HG02798 (cell line): ENCODE data around the gene OR2D2.
"Not testable (repeated sequence)": the region's sequence is repeated elsewhere in the genome, so short reads cannot be mapped to it uniquely, and the experiment has no call there.

Experiments used
- ATAC-seq: cut with Tn5 transposase; IDR thresholded peaks from one replicate; pipeline ENCODE4 v1.9.1; 2021; ENCODE audit warnings: mild to moderate bottlenecking; ENCODE audit not compliant: unreplicated experiment, poor library complexity

The OR2D2 gene

GRCh38 chr11:6888830-6889229 is 3.5 kb downstream of the OR2D2 start:
- no peak for ATAC-seq

GRCh38 chr11:6887711-6888110 is 4.6 kb downstream of the OR2D2 start:
- ATAC-seq: not testable (repeated sequence)

GRCh38 chr11:6882751-6883150 is 9.5 kb downstream of the OR2D2 start:
- no peak for ATAC-seq

GRCh38 chr11:6876914-6877313 is 15.4 kb downstream of the OR2D2 start:
- no peak for ATAC-seq

- no peak for ATAC-seq
These were observed 16.0 kb downstream of the OR2D2 start, which contains the start of gene OR10A4 for GRCh38 chr11:6876325-6876724. Gene OR10A4, plus strand, starts transcription at chr11:6876625. Its CDS starts 23 bp downstream, at chr11:6876648.

GRCh38 chr11:6875761-6876160 is 16.5 kb downstream of the OR2D2 start:
- no peak for ATAC-seq

GRCh38 chr11:6871278-6871677 is 21.0 kb downstream of the OR2D2 start:
- ATAC-seq: no peak

GRCh38 chr11:6864438-6864837 is 27.9 kb downstream of the OR2D2 start:
- ATAC-seq: no peak

- ATAC-seq: no peak
These were observed 29.3 kb downstream of the OR2D2 start, which contains the start of gene OR10A2 for GRCh38 chr11:6862961-6863360. Gene OR10A2, plus strand, starts transcription at chr11:6863057. Its CDS starts 6,698 bp downstream, at chr11:6869755.

GRCh38 chr11:6856871-6857270 is 35.4 kb downstream of the OR2D2 start:
- peak; percentile 62 for ATAC-seq

GRCh38 chr11:6855971-6856541 is 36.2 kb downstream of the OR2D2 start:
- ATAC-seq: no peak

- not testable (repeated sequence) for ATAC-seq
These were observed 37.5 kb downstream of the OR2D2 start for GRCh38 chr11:6854801-6855200.

GRCh38 chr11:6850526-6850925 is 41.8 kb downstream of the OR2D2 start:
- ATAC-seq: no peak

GRCh38 chr11:6845383-6845782 is 46.9 kb downstream of the OR2D2 start, which contains the start of gene OR10A5:
Gene OR10A5, plus strand, starts transcription at chr11:6845683. Its CDS starts 0 bp downstream, at chr11:6845683.
- no peak for ATAC-seq

- no peak for ATAC-seq
These were observed 47.9 kb downstream of the OR2D2 start for GRCh38 chr11:6844356-6844755.

GRCh38 chr11:6843670-6844069 is 48.6 kb downstream of the OR2D2 start:
- no peak for ATAC-seq

GRCh38 chr11:6841694-6842093 is 50.6 kb downstream of the OR2D2 start:
- no peak for ATAC-seq
